ENCODE measurements around the gene PKP2. TPM values are rescaled to one million over a fixed set of nuclear protein-coding genes. Genes with fewer than 3 reads are reported as not detected.

The PKP2 gene
- total and polyA plus RNA-seq, 2 of the 8 experiments (the other 6 are each of a cell fraction or from before 2014, with no cell fraction given) = 9.6 to 44.8 TPM

- TF ChIP-seq CHD7 (IDR thresholded peaks at IDR 0.05; ENCODE audit: insufficient replicate concordance, low read length) = no peak
Measured at GRCh38 chr12:32822344-32822743, 74.2 kb downstream of the PKP2 start (continued).
